Neural progenitor cell (in vitro differentiated cells): Measurements from ENCODE around the gene C11orf21. TPM values are rescaled to one million over a fixed set of nuclear protein-coding genes. Genes with fewer than 3 reads are reported as not detected.
"Not testable (repeated sequence)": the region's sequence is repeated elsewhere in the genome, so short reads cannot be mapped to it uniquely, and the experiment has no call there.

ENCODE experiments used
- DNase-seq: peaks from one replicate; pipeline ENCODE4 v3.0.0-alpha.2; 2016; ENCODE audit warnings: low spot score
- H2AFZ ChIP-seq: fragments of 200-600 bp; sonication (generic); replicated peaks from 2 replicates; pipeline ENCODE4 v1.6.1; 2016; ENCODE audit warnings: antibody characterized with exemption
- H3F3A ChIP-seq: fragments of 200-600 bp; sonication (generic); 2 replicates; pipeline ENCODE4 v1.6.1; 2016; ENCODE audit warnings: antibody characterized with exemption, low read depth
- H3K27ac ChIP-seq: fragments of 200-600 bp; sonication (generic); 2 replicates; pipeline ENCODE4 v1.5.1; 2016; ENCODE audit warnings: mild to moderate bottlenecking
- H3K27me3 ChIP-seq: fragments of 200-600 bp; sonication (generic); 2 replicates; pipeline ENCODE4 v1.6.1; 2016; ENCODE audit warnings: mild to moderate bottlenecking, moderate library complexity
- H3K36me3 ChIP-seq: fragments of 200-600 bp; sonication (generic); 2 replicates; pipeline ENCODE4 v1.5.1; 2016
- H3K4me1 ChIP-seq: fragments of 200-600 bp; sonication (generic); 2 replicates; pipeline ENCODE4 v1.6.1; 2016; ENCODE audit warnings: mixed run types
- H3K4me2 ChIP-seq: fragments of 200-600 bp; sonication (generic); 2 replicates; pipeline ENCODE4 v1.6.1; 2016
- H3K4me3 ChIP-seq: fragments of 200-600 bp; sonication (generic); 2 replicates; pipeline ENCODE4 v1.5.1; 2016
- H3K79me2 ChIP-seq: fragments of 200-600 bp; sonication (generic); 2 replicates; pipeline ENCODE4 v1.6.1; 2016; ENCODE audit warnings: low read depth
- H3K9ac ChIP-seq: fragments of 200-600 bp; sonication (generic); 2 replicates; pipeline ENCODE4 v1.6.1; 2016
- H3K9me3 ChIP-seq: fragments of 200-600 bp; sonication (generic); 2 replicates; pipeline ENCODE4 v1.5.1; 2016; ENCODE audit warnings: low read depth
- H4K20me1 ChIP-seq: fragments of 200-600 bp; sonication (generic); 2 replicates; pipeline ENCODE4 v1.6.1; 2016; ENCODE audit warnings: low read depth
- H3K27ac Mint-ChIP-seq: 3 replicates; pipeline ENCODE4 v1.8.0; 2021; ENCODE audit warnings: mixed read lengths
- H3K27me3 Mint-ChIP-seq: 2 replicates; pipeline ENCODE4 v1.8.0; 2022; ENCODE audit warnings: low read depth, mild to moderate bottlenecking, inconsistent platforms, moderate library complexity, mixed read lengths; ENCODE audit not compliant: insufficient read depth
- H3K36me3 Mint-ChIP-seq: 3 replicates; pipeline ENCODE4 v1.8.0; 2021; ENCODE audit warnings: mixed read lengths
- H3K4me1 Mint-ChIP-seq: 3 replicates; pipeline ENCODE4 v1.8.0; 2021; ENCODE audit warnings: mixed read lengths
- H3K4me3 Mint-ChIP-seq: 3 replicates; pipeline ENCODE4 v1.8.0; 2021; ENCODE audit warnings: mild to moderate bottlenecking, moderate library complexity, mixed read lengths
- H3K9me3 Mint-ChIP-seq: 3 replicates; pipeline ENCODE4 v1.8.0; 2020; ENCODE audit warnings: mixed read lengths
- CTCF ChIP-seq: fragments of 200-600 bp; sonication (generic); IDR thresholded peaks from 2 replicates; pipeline ENCODE4 v1.5.1; 2017; ENCODE audit warnings: antibody characterized with exemption, mild to moderate bottlenecking
- EZH2 ChIP-seq: fragments of 200-600 bp; sonication (generic); IDR thresholded peaks from 2 replicates; pipeline ENCODE4 v1.6.1; 2017; ENCODE audit warnings: antibody characterized with exemption, mild to moderate bottlenecking, moderate library complexity
- EZH2phosphoT487 ChIP-seq: fragments of 200-600 bp; sonication (generic); IDR thresholded peaks from 2 replicates; pipeline ENCODE4 v1.6.1; 2017; ENCODE audit warnings: antibody characterized with exemption
- total RNA-seq: library from RNA; depleted of rRNA; stranded (reverse); fragments of >200 nt; gene quantifications from 2 replicates; pipeline ENCODE4 v1.2.3, GENCODE V29; 2015; ENCODE audit warnings: low replicate concordance

C11orf21 gene
- total RNA-seq, 1 donor from 2014 or later = not detected

- Histone ChIP-seq H3K9ac (no peak overlapping the region), H3K4me2 (no peak overlapping the region), H3F3A (no peaks in the 10 kb centered on the region), H3K4me1 (no peaks in the 10 kb centered on the region), H3K27me3 (peaks cover 81% of the 10 kb centered on the region), H4K20me1 (no peaks in the 10 kb centered on the region), H3K79me2 (no peaks in the 10 kb centered on the region), H3K9me3 (no peaks in the 10 kb centered on the region), H3K4me3 (no peak overlapping the region), H3K27ac (no peak overlapping the region), H2AFZ (no peak overlapping the region), H3K36me3 (no peaks in the 10 kb centered on the region)
- no peaks in the 10 kb centered on the region for H3K27me3 Mint-ChIP-seq
- H3K36me3 Mint-ChIP-seq = no peaks in the 10 kb centered on the region
- peaks cover 11% of the 10 kb centered on the region for H3K4me1 Mint-ChIP-seq
- DNase-seq = no peak
- H3K4me3 Mint-ChIP-seq = no peak overlapping the region
- peaks cover 4% of the 10 kb centered on the region for H3K9me3 Mint-ChIP-seq
- H3K27ac Mint-ChIP-seq = no peak overlapping the region
- TF ChIP-seq EZH2phosphoT487 = no peak
- TF ChIP-seq CTCF = no peak
- no peak for TF ChIP-seq EZH2
Observed at GRCh38 chr11:2287091-2287490, 14.6 kb downstream of the C11orf21 start.

- not testable (repeated sequence) for H3F3A ChIP-seq, H3K4me3 Mint-ChIP-seq, H3K4me2 ChIP-seq, H3K36me3 Mint-ChIP-seq, H3K9me3 Mint-ChIP-seq, H4K20me1 ChIP-seq, H3K9ac ChIP-seq, H3K27ac Mint-ChIP-seq, H2AFZ ChIP-seq, H3K36me3 ChIP-seq, H3K4me3 ChIP-seq, H3K27ac ChIP-seq, DNase-seq, H3K9me3 ChIP-seq, H3K4me1 ChIP-seq, H3K79me2 ChIP-seq, H3K27me3 Mint-ChIP-seq
- H3K4me1 Mint-ChIP-seq = peaks cover 11% of the 10 kb centered on the region
- H3K27me3 ChIP-seq = peaks cover 89% of the 10 kb centered on the region
Observed at GRCh38 chr11:2286350-2286749, 15.4 kb downstream of the C11orf21 start.

GRCh38 chr11:2280208-2280607 is 21.5 kb downstream of the C11orf21 start:
- no peak overlapping the region for H3K4me3 Mint-ChIP-seq
- no peaks in the 10 kb centered on the region for H3K4me1 ChIP-seq
- H3K4me2 ChIP-seq = no peak overlapping the region
- peaks cover 87% of the 10 kb centered on the region for H3K27me3 ChIP-seq
- no peaks in the 10 kb centered on the region for H3K4me1 Mint-ChIP-seq
- peaks cover 8% of the 10 kb centered on the region for H3K27me3 Mint-ChIP-seq
- H2AFZ ChIP-seq = no peak overlapping the region
- H3K27ac ChIP-seq = no peak overlapping the region
- H3K9ac ChIP-seq = no peak overlapping the region
- peaks cover 5% of the 10 kb centered on the region for H3K36me3 Mint-ChIP-seq
- H3K79me2 ChIP-seq = no peaks in the 10 kb centered on the region
- no peaks in the 10 kb centered on the region for H3K9me3 ChIP-seq
- no peak overlapping the region for H3K27ac Mint-ChIP-seq
- H3K36me3 ChIP-seq = no peaks in the 10 kb centered on the region
- DNase-seq = no peak
- H3F3A ChIP-seq = no peaks in the 10 kb centered on the region
- no peaks in the 10 kb centered on the region for H4K20me1 ChIP-seq
- TF ChIP-seq EZH2 = no peak
- TF ChIP-seq EZH2phosphoT487 = no peak
- no peak for TF ChIP-seq CTCF
- no peak overlapping the region for H3K4me3 ChIP-seq
- H3K9me3 Mint-ChIP-seq = peaks cover 20% of the 10 kb centered on the region

GRCh38 chr11:2277933-2278523 is 23.7 kb downstream of the C11orf21 start:
- Mint-ChIP-seq H3K27me3 (peaks cover 20% of the 10 kb centered on the region), H3K4me1 (no peaks in the 10 kb centered on the region)

More at GRCh38 chr11:2277933-2278523, 23.7 kb downstream of the C11orf21 start:
- no peak overlapping the region for H2AFZ ChIP-seq
- no peaks in the 10 kb centered on the region for H3F3A ChIP-seq
- peaks cover 87% of the 10 kb centered on the region for H3K27me3 ChIP-seq
- H3K9me3 ChIP-seq = no peaks in the 10 kb centered on the region
- no peak for DNase-seq
- no peaks in the 10 kb centered on the region for H3K4me1 ChIP-seq
- H3K36me3 ChIP-seq = no peaks in the 10 kb centered on the region
- Mint-ChIP-seq H3K9me3 (peaks cover 22% of the 10 kb centered on the region), H3K27ac (no peak overlapping the region), H3K36me3 (peaks cover 5% of the 10 kb centered on the region), H3K4me3 (no peak overlapping the region)
- no peak for TF ChIP-seq CTCF
- TF ChIP-seq EZH2phosphoT487 = no peak
- TF ChIP-seq EZH2 = no peak
- no peak overlapping the region for H3K4me3 ChIP-seq
- no peaks in the 10 kb centered on the region for H3K79me2 ChIP-seq
- H3K9ac ChIP-seq = no peak overlapping the region
- H4K20me1 ChIP-seq = no peaks in the 10 kb centered on the region
- no peak overlapping the region for H3K27ac ChIP-seq
- no peak overlapping the region for H3K4me2 ChIP-seq
